Measurements from ENCODE around the gene POLL. TPM values are rescaled to one million over a fixed set of nuclear protein-coding genes. Genes with fewer than 3 reads are reported as not detected.

POLL gene
- total RNA-seq, 2 donors from 2014 or later = 23.3 to 33.9 TPM

GRCh38 chr10:101575580-101576210 lies 12.4 kb downstream of the POLL start:
- TF ChIP-seq CTCF (IDR thresholded peaks at IDR 0.05) = no peak
- intact Hi-C loops (cut with DNase I) = no loop called here

GRCh38 chr10:101575091-101575490 lies 13.0 kb downstream of the POLL start:
- no peak for TF ChIP-seq CTCF (IDR thresholded peaks at IDR 0.05)
- H3K27me3 ChIP-seq = no peaks in the 10 kb centered on the region
- H3K4me3 ChIP-seq = no peak overlapping the region
- H3K36me3 ChIP-seq = peaks cover 9% of the 10 kb centered on the region
- H3K9me3 ChIP-seq = no peaks in the 10 kb centered on the region
- intact Hi-C loops (cut with DNase I) = no loop called here
- no peak overlapping the region for H3K9ac ChIP-seq (ENCODE audit: low read depth in 2 of 2, low read length in 2 of 2)
- DNase-seq = no peak
- no peak overlapping the region for H3K27ac ChIP-seq
- H3K4me1 ChIP-seq = peaks cover 4% of the 10 kb centered on the region

More at GRCh38 chr10:101575580-101576210, 12.4 kb downstream of the POLL start:
- Histone ChIP-seq H3K9me3 (no peaks in the 10 kb centered on the region), H3K9ac (ENCODE audit: low read depth in 2 of 2, low read length in 2 of 2) (no peak overlapping the region), H3K27ac (no peak overlapping the region), H3K4me3 (no peak overlapping the region), H3K27me3 (no peaks in the 10 kb centered on the region), H3K36me3 (peaks cover 9% of the 10 kb centered on the region), H3K4me1 (peaks cover 2% of the 10 kb centered on the region)
- no peak for DNase-seq

GRCh38 chr10:101573885-101574753 lies 13.9 kb downstream of the POLL start:
- intact Hi-C loops (cut with DNase I) = loop anchor here (5.0 kb wide), 1 partner anchor 302 kb away; no protein-coding TSS in a partner anchor
- TF ChIP-seq CTCF (IDR thresholded peaks at IDR 0.05) = no peak
- H3K36me3 ChIP-seq = no peaks in the 10 kb centered on the region

GRCh38 chr10:101572785-101573184 lies 15.3 kb downstream of the POLL start:
- H3K27me3 ChIP-seq = peaks cover 14% of the 10 kb centered on the region
- peaks cover 10% of the 10 kb centered on the region for H3K4me1 ChIP-seq
- H3K9ac ChIP-seq (ENCODE audit: low read depth in 2 of 2, low read length in 2 of 2) = no peak overlapping the region
- no peaks in the 10 kb centered on the region for H3K36me3 ChIP-seq
- intact Hi-C loops (cut with DNase I) = loop anchor here (5.0 kb wide), 1 partner anchor 300 kb away; no protein-coding TSS in a partner anchor
- no peak overlapping the region for H3K4me3 ChIP-seq
- H3K27ac ChIP-seq = no peak overlapping the region
- DNase-seq = no peak
- no peaks in the 10 kb centered on the region for H3K9me3 ChIP-seq
- no peak for TF ChIP-seq CTCF (IDR thresholded peaks at IDR 0.05)

More at GRCh38 chr10:101573885-101574753, 13.9 kb downstream of the POLL start:
- Histone ChIP-seq H3K27ac (no peak overlapping the region), H3K4me3 (no peak overlapping the region), H3K9ac (ENCODE audit: low read depth in 2 of 2, low read length in 2 of 2) (no peak overlapping the region), H3K9me3 (no peaks in the 10 kb centered on the region), H3K4me1 (peaks cover 10% of the 10 kb centered on the region), H3K27me3 (peaks cover 8% of the 10 kb centered on the region)
- no peak for DNase-seq

DNA sequence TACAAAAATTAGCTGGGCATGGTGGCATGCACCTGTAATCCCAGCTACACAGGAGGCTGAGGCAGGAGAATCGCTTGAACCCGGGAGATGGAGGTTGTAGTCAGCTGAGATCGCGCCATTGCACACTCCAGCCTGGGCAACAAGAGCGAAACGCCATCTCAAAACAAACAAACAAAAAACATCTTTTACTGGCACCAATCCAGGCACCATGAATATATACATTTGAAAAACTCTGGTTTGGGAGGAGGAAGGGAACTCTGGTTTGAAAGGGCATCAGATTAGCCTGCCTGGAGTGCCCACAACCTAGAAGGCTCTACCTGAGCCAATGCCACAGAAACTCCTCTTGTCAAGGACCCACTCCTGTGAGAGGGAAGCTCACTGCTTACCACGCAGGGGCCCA lies 15.9 kb downstream of the POLL start:
- Histone ChIP-seq H3K36me3 (no peaks in the 10 kb centered on the region), H3K9me3 (no peaks in the 10 kb centered on the region), H3K9ac (ENCODE audit: low read depth in 2 of 2, low read length in 2 of 2) (no peak overlapping the region), H3K4me1 (peaks cover 10% of the 10 kb centered on the region), H3K27me3 (peaks cover 17% of the 10 kb centered on the region), H3K4me3 (no peak overlapping the region), H3K27ac (no peak overlapping the region)
- TF ChIP-seq CTCF (IDR thresholded peaks at IDR 0.05) = no peak
- no peak for DNase-seq
- intact Hi-C loops (cut with DNase I) = loop anchor here (5.0 kb wide), 1 partner anchor 300 kb away; no protein-coding TSS in a partner anchor
